Sigmoid colon (tissue), 7 donors: ENCODE measurements around the gene MBNL1. TPM values are rescaled to one million over a fixed set of nuclear protein-coding genes. Genes with fewer than 3 reads are reported as not detected.

Experiments used
- DNase-seq: peaks from one replicate; pipeline ENCODE4 v3.0.0-alpha.2; 2019
- H3K27ac ChIP-seq, 4 donors: fragments of 200-600 bp; sonication (generic); one replicate each; pipeline ENCODE4 v1.5.1; 2016 to 2019; ENCODE audit warnings: mild to moderate bottlenecking in 1 of 4
- H3K27me3 ChIP-seq, 3 donors: fragments of 200-600 bp; sonication (generic); one replicate each; pipeline ENCODE4 v1.5.1; 2019; ENCODE audit warnings: mild to moderate bottlenecking in 1 of 3
- H3K36me3 ChIP-seq, 4 donors: fragments of 200-600 bp; sonication (generic); one replicate each; pipeline ENCODE4 v1.5.1; 2016 to 2019
- H3K4me1 ChIP-seq, 4 donors: fragments of 200-600 bp; sonication (generic); one replicate each; pipeline ENCODE4 v1.5.1; 2017 to 2019
- H3K4me3 ChIP-seq, 4 donors: fragments of 200-600 bp; sonication (generic); one replicate each; pipeline ENCODE4 v1.5.1; 2017 to 2019; ENCODE audit warnings: mild to moderate bottlenecking in 2 of 4, moderate library complexity in 1 of 4
- H3K9me3 ChIP-seq, 4 donors: fragments of 200-600 bp in 3 of 4; sonication (generic) in 3 of 4; one replicate each; pipeline versions ENCODE4 v1.5.1 to v1.6.1; 2013 to 2019
- EP300 ChIP-seq, 4 donors: sonication (generic); formaldehyde crosslinking; IDR thresholded peaks; one replicate each; pipeline ENCODE4 v1.6.1; 2017; ENCODE audit warnings: antibody characterized with exemption in 4 of 4
- POLR2A ChIP-seq, 2 donors: fragments of 450-650 bp; IDR thresholded peaks; one replicate each; pipeline ENCODE4 v1.6.1; 2016; ENCODE audit warnings: antibody characterized with exemption in 2 of 2, mild to moderate bottlenecking in 2 of 2, moderate library complexity in 2 of 2
- POLR2AphosphoS5 ChIP-seq, 4 donors: sonication (generic); formaldehyde crosslinking; IDR thresholded peaks; one replicate each; pipeline ENCODE4 v1.6.1; 2017; ENCODE audit warnings: antibody characterized with exemption in 4 of 4
- WGBS, 2 donors: extraction: QIAGEN DNeasy Blood & Tissue Kit; methylation state at CpG; one replicate each; pipeline ENCODE4 v1.1.7; 2013; 5-methylcytosine and 5-hydroxymethylcytosine counted together
- intact Hi-C: fragments of 100-400 bp; cut with DNase I; formaldehyde crosslinking; loops from one replicate; pipeline ENCODE4 v1.15.1; 2023
- polyA plus RNA-seq, 3 donors: library from polyadenylated mRNA; stranded (reverse); fragments of 200-250 nt; gene quantifications; one replicate each; pipeline ENCODE4 v1.2.3, GENCODE V29; 2013
- total RNA-seq, 4 donors: library from RNA; depleted of rRNA; stranded (reverse); fragments of >200 nt; gene quantifications; one replicate each; pipeline ENCODE4 v1.1.0, GENCODE V29; 2016
- TF ChIP-seq, protein P1 (sequence below), 4 experiments: fragments of 450-650 bp in 3 of 4; fragments of 200-600 bp in 1 of 4; IDR thresholded peaks; one replicate each; pipeline ENCODE4 v1.5.1; 2016 to 2019; ENCODE audit warnings: antibody characterized with exemption in 4 of 4, mild to moderate bottlenecking in 3 of 4, moderate library complexity in 2 of 4
- donor health status: healthy with polysubstance abuse.
- donor health status: Bipolar disorder and iron deficiency.
- donor health status: healthy.

Gene MBNL1
- total and polyA plus RNA-seq, 7 donors: 60.5 to 898 (median 602) TPM

DNA sequence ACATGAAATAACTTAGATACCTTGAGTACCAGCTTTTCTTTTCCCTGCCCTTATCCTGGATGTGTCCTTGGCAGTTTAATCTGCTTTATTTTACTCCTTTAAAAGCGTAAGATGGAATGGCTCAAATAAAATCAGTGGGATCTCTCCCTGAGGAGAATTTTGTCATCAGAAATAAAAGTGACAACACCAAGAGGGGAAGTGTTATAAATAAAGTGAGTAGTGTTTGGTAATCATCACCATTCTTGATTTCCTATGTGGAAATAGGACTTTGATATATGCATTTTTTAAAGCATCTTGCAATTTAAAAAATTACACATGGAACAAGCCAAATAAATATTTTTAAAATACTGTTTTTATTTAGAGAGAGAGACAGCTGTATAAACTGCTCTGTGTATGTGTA is 76.5 kb downstream of the MBNL1 start:
- peak overlapping the region in 3 of 4 donors; percentile 0 to 62 (median 59) for H3K27ac ChIP-seq
- H3K4me3 ChIP-seq: no peak overlapping the region
- WGBS, 2 donors: 88 to 94% methylated on average over 1 of the region's 1 CpG
- no peaks in the 10 kb centered on the region for H3K9me3 ChIP-seq
- TF ChIP-seq EP300 (IDR thresholded peaks at IDR 0.05) (no peak), POLR2A (IDR thresholded peaks at IDR 0.05) (no peak), POLR2AphosphoS5 (IDR thresholded peaks at IDR 0.05) (no peak)
- TF ChIP-seq, protein P1, sequence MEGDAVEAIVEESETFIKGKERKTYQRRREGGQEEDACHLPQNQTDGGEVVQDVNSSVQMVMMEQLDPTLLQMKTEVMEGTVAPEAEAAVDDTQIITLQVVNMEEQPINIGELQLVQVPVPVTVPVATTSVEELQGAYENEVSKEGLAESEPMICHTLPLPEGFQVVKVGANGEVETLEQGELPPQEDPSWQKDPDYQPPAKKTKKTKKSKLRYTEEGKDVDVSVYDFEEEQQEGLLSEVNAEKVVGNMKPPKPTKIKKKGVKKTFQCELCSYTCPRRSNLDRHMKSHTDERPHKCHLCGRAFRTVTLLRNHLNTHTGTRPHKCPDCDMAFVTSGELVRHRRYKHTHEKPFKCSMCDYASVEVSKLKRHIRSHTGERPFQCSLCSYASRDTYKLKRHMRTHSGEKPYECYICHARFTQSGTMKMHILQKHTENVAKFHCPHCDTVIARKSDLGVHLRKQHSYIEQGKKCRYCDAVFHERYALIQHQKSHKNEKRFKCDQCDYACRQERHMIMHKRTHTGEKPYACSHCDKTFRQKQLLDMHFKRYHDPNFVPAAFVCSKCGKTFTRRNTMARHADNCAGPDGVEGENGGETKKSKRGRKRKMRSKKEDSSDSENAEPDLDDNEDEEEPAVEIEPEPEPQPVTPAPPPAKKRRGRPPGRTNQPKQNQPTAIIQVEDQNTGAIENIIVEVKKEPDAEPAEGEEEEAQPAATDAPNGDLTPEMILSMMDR (IDR thresholded peaks at IDR 0.05): no peak
- no peaks in the 10 kb centered on the region for H3K27me3 ChIP-seq
- peaks cover 0 to 5% (median 0%) of the 10 kb centered on the region in 4 donors for H3K36me3 ChIP-seq
- intact Hi-C loops: no loop called here
- DNase-seq: no peak
- H3K4me1 ChIP-seq: peaks cover 0 to 86% (median 65%) of the 10 kb centered on the region in 4 donors

DNA sequence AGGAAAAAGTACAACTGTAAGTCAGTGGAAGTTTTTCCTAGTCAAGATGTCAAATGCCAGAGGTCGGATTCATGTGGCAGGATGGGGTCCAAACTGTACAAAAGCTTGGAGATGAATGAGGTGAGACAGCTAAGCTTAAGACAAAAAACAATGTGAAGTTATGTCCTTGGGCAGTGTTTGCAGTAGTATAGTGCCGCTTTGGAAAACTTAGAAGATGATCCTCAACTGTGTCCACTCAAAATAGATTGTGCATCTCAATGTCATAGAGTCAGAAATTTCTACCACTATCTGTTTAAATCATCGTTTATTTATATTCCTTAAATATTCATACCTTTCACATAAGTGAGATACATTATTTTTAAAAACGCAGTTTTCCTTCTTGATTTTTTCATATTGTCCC is 77.3 kb downstream of the MBNL1 start:
- TF ChIP-seq, protein P1 (IDR thresholded peaks at IDR 0.05): no peak
- no peak for TF ChIP-seq POLR2AphosphoS5 (IDR thresholded peaks at IDR 0.05)
- TF ChIP-seq EP300 (IDR thresholded peaks at IDR 0.05): no peak
- no peak for TF ChIP-seq POLR2A (IDR thresholded peaks at IDR 0.05)
- Histone ChIP-seq H3K36me3 (no peaks in the 10 kb centered on the region), H3K9me3 (no peaks in the 10 kb centered on the region), H3K27me3 (no peaks in the 10 kb centered on the region), H3K27ac (peak overlapping the region in 2 of 4 donors; percentile 59 to 62), H3K4me1 (peaks cover 0 to 86% (median 66%) of the 10 kb centered on the region in 4 donors), H3K4me3 (no peak overlapping the region)
- no peak for DNase-seq
- intact Hi-C loops: no loop called here
- 95 to 97% methylated on average over 4 of the region's 4 CpGs for WGBS, 2 donors

DNA sequence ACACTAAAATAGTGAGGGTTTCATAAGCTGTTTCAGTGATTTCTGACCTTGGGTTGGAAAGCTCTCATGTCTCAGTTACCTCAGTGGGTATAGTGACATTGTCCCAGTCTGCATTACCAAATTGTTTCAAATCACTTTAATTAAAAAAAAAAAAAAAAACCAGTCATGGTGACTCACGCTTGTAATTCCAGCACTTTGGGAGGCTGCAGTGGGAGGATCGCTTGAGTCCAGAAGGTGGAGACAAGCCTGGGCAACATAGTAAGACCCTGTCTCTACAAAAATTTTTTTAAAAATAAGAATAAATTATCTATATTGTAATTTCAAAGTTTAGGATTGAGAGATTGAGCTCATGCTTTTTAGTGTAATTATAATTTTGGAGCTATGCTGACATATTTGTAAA is 78.0 kb downstream of the MBNL1 start:
- Histone ChIP-seq H3K4me1 (peaks cover 0 to 86% (median 66%) of the 10 kb centered on the region in 4 donors), H3K27ac (peak overlapping the region in 1 of 4 donors; percentile 29), H3K4me3 (no peak overlapping the region), H3K36me3 (no peaks in the 10 kb centered on the region), H3K9me3 (no peaks in the 10 kb centered on the region), H3K27me3 (no peaks in the 10 kb centered on the region)
- DNase-seq: no peak
- WGBS, 2 donors: 96 to 98% methylated on average over 2 of the region's 2 CpGs
- intact Hi-C loops: no loop called here
- TF ChIP-seq POLR2A (IDR thresholded peaks at IDR 0.05) (no peak), POLR2AphosphoS5 (IDR thresholded peaks at IDR 0.05) (no peak), EP300 (IDR thresholded peaks at IDR 0.05) (no peak)
- TF ChIP-seq, protein P1 (IDR thresholded peaks at IDR 0.05): no peak

DNA sequence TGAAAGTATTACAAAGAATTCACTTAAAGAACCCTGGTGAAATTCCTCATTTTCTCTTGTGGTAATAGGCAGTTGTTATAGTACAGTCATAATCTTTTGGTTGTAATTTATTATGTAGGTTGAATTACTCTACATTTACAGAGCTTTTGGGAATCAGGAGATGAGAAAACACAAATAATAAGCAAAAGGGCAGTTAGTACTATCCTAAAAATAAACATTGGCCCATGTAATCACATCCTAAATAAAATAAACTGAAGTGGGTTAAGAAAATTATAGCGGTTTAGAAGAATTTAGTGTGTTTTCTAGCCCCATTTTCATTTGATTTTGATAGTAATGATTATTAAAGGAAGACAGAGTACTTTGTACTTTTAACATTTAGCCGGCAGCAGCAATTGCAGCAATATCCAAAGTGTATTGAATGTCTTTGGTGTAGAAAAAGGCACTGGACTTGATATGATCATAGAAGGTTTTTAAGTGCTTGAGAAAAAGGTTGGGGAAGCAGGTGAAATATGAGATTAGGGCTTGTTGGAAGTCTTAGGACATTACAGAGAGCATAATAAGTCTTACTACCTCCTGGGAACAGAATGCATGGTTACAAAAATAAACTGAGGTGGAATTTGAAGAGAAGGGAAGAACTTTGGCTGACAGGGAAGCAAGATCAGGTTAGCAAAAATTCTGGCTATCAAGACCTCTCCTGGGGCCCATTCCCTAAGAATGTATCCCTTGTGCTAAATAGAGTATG is 79.9 kb downstream of the MBNL1 start:
- H3K36me3 ChIP-seq: no peaks in the 10 kb centered on the region
- WGBS, 2 donors: 85 to 87% methylated on average over 2 of the region's 2 CpGs
- H3K9me3 ChIP-seq: no peaks in the 10 kb centered on the region
- intact Hi-C loops: no loop called here
- no peaks in the 10 kb centered on the region for H3K27me3 ChIP-seq
- TF ChIP-seq POLR2A (IDR thresholded peaks at IDR 0.05) (no peak), EP300 (IDR thresholded peaks at IDR 0.05) (no peak), POLR2AphosphoS5 (IDR thresholded peaks at IDR 0.05) (no peak)
- TF ChIP-seq, protein P1 (IDR thresholded peaks at IDR 0.05): no peak
- H3K4me3 ChIP-seq: no peak overlapping the region
- peak overlapping the region in 3 of 4 donors; percentile 41 to 61 (median 57) for H3K27ac ChIP-seq
- H3K4me1 ChIP-seq: peaks cover 0 to 84% (median 62%) of the 10 kb centered on the region in 4 donors
- no peak for DNase-seq
